Measurements from ENCODE around the gene CYP2C19.
"Not testable (repeated sequence)": the region's sequence is repeated elsewhere in the genome, so short reads cannot be mapped to it uniquely, and the experiment has no call there.

CYP2C19 gene

DNA sequence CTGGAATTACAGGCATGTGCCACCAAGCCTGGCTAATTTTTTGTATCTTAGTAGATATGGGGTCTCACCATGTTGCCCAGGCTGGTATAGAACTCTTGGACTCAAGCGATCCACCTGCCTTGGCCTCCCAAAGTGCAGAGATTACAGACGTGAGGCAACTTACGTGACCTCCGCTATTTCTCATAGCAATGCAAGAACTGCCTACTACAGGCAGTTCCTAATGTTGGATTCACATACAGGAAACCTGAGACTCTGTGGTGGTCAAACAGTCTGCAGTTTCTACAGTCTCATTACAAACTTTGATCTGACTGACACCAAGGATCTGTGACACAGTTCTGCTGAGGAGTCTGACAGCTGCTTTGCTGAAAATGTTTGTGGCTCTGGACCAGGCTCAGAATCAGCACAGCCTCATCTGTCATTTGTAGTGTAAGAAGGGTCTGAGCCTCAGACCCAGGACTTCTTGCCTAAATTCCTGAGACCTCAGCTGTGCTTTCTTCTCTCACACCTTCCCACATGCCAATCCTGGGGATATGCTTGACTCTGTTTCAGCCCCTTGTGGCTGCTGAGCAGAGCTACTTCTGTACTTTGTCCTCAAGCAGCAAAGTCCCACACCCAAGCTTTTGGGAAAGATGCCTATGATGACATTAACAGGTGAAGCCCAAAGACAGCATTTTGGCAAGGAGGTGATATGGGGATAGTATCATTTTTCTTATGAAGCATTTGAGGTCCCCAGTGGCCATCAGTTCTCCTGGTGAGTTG, 128.0 kb downstream of the CYP2C19 start:
- DNase-seq, result no peak

DNA sequence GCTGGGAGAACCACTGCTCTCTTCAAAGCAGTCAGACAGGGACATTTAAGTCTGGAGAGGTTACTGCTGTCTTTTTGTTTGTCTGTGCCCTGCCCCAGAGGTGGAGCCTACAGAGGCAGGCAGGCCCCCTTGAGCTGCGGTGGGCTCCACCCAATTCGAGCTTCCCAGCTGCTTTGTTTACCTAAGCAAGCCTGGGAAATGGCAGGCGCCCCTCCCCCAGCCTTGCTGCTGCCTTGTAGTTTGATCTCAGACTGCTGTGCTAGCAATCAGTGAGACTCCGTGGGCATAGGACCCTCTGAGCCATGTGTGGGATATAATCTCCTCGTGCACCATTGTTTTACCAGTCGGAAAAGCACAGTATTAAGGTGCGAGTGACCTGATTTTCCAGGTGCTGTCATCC, 135.9 kb downstream of the CYP2C19 start:
- DNase-seq, result not testable (repeated sequence)

DNA sequence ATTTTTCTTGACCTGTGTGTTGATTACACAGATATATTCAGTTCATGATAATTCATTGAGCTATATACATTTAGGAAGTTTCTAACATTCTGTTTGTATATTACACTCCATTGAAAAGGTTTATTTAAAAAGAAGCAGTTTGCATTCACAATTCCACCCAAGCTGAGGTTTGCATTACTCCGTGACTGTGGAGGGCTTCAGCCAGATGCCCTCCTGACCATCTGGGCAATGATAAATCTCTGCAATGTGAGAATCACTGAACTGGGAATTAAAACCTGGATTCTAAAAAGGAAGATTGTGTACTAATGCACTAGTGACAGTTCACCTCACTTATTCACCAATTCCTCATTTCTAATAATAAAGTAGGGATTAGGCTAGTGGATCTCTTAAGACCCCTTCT, 139.6 kb downstream of the CYP2C19 start:
- no peak for DNase-seq

DNA sequence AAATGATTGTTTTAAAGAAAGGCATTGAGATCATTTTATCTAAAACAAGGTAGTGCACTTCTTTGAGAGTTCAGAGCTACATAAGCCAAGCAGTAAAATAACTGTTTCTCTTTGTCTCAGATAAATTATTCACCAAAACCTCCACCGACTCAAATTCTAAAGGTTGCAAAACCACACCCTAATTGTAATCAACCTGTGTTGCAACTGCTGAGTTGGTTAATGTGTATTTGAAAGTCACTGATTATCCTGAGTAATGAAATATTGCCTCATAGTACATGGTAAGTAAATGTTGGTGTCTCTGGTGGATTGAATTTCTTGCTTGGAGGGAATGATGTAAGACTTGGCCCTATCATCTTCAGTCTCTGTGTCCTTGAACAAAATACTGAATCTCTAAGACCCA, 140.1 kb downstream of the CYP2C19 start:
- no peak for DNase-seq

Data from activated CD8-positive, alpha-beta memory T cell treated with anti-CD3 and anti-CD28 coated beads, Interleukin-2, amount 50 U/mL, for 48 hours (primary cell).